K562 (cell line): ENCODE data around the gene KIN. TPM values are rescaled to one million over a fixed set of nuclear protein-coding genes. Genes with fewer than 3 reads are reported as not detected.

Source experiments
- ATAC-seq: fragments of 200-7000 bp; cut with Tn5 transposase; 3 replicates; pipeline ENCODE4 v1.9.1; 2020; ENCODE audit warnings: moderate library complexity
- BruUV-seq: library from RNA; stranded (reverse); fragments of 400-500 nt; replicated peaks from 2 replicates; lab custom pipeline; 2021; lab: Mats Ljungman, UMichigan
- CTCF ChIA-PET: fragments of 300-600 bp; formaldehyde crosslinking; extraction: SDS; loops from one replicate; lab custom pipeline; 2021; ENCODE audit warnings: low intra/inter-chr PET ratio; lab: Yijun Ruan, JAX
- POLR2A ChIA-PET: fragments of 300-600, 350-650 bp; sonication (Branson Sonifier 250); formaldehyde crosslinking; extraction: SDS; loops from one replicate; lab custom pipeline; 2021; ENCODE audit warnings: antibody characterized with exemption, inconsistent platforms; lab: Yijun Ruan, JAX
- DNase-seq, 4 experiments: peaks; one replicate each; pipeline versions ENCODE4 v3.0.0 to v3.0.0-alpha.2; 2011 to 2018; ENCODE audit warnings: low spot score in 3 of 4, mixed read lengths in 3 of 4; ENCODE audit errors: extremely low read depth in 1 of 4
- FAIRE-seq: peaks from 2 replicates; lab custom pipeline; 2011; peaks lifted over from hg19 to GRCh38; lab: Jason Lieb, UNC
- H2AFZ ChIP-seq: 2 replicates; pipeline ENCODE4 v1.6.0; 2011; ENCODE audit warnings: low read depth, low read length, control low read depth, inconsistent platforms
- H3K27ac ChIP-seq: fragments of 200-600 bp; 3 replicates; pipeline ENCODE4 v1.8.0; 2011; ENCODE audit warnings: low read depth, mild to moderate bottlenecking, control low read depth, inconsistent platforms, low read length, moderate library complexity, mixed read lengths; ENCODE audit errors: extremely low read depth
- H3K27me3 ChIP-seq, 2 experiments: fragments of 300-600 bp in 1 of 2; 2 replicates in 1 of 2; 3 replicates in 1 of 2; pipeline versions ENCODE4 v1.6.0 to v1.8.0; 2011; ENCODE audit warnings: inconsistent platforms in 2 of 2, low read length in 2 of 2, mild to moderate bottlenecking in 1 of 2, mixed read lengths in 1 of 2, moderate library complexity in 1 of 2; ENCODE audit not compliant: control insufficient read depth in 2 of 2, insufficient read depth in 2 of 2
- H3K36me3 ChIP-seq: fragments of 300-600 bp; 3 replicates; pipeline ENCODE4 v1.8.0; 2011; ENCODE audit warnings: mild to moderate bottlenecking, low read length, inconsistent platforms; ENCODE audit not compliant: control insufficient read depth, insufficient read depth
- H3K4me1 ChIP-seq, 2 experiments: fragments of 200-600 bp in 1 of 2; replicated peaks in 1 of 2; 2 replicates in 1 of 2; 3 replicates in 1 of 2; pipeline versions ENCODE4 v1.5.1 to v1.8.0; 2011; ENCODE audit warnings: inconsistent platforms in 2 of 2, low read length in 2 of 2, mild to moderate bottlenecking in 1 of 2, mixed read lengths in 1 of 2, moderate library complexity in 1 of 2; ENCODE audit not compliant: control insufficient read depth in 2 of 2, insufficient read depth in 2 of 2
- H3K4me2 ChIP-seq: 2 replicates; pipeline ENCODE4 v1.6.1; 2011; ENCODE audit warnings: low read length, control low read depth, inconsistent platforms, mixed read lengths; ENCODE audit not compliant: insufficient read depth
- H3K4me3 ChIP-seq: fragments of 200-600 bp; sonication (generic), shearing (Covaris generic); 2 replicates; pipeline ENCODE4 v1.5.1; 2016; ENCODE audit warnings: control low read depth, inconsistent platforms
- H3K79me2 ChIP-seq: fragments of 200-600 bp; 3 replicates; pipeline ENCODE4 v1.8.0; 2011; ENCODE audit warnings: low read length, inconsistent platforms; ENCODE audit not compliant: control insufficient read depth, insufficient read depth
- H3K9ac ChIP-seq, 2 experiments: 2 replicates each; pipeline versions ENCODE4 v1.6.0 to v1.6.1; 2011; ENCODE audit warnings: low read depth in 2 of 2, low read length in 2 of 2, control low read depth in 1 of 2, inconsistent platforms in 1 of 2, mild to moderate bottlenecking in 1 of 2, mixed read lengths in 1 of 2; ENCODE audit not compliant: insufficient read depth in 1 of 2
- H3K9me1 ChIP-seq: one replicate; pipeline ENCODE4 v1.6.0; 2011; ENCODE audit warnings: inconsistent platforms, mild to moderate bottlenecking, low read length, moderate library complexity; ENCODE audit not compliant: control insufficient read depth, insufficient read depth
- H3K9me3 ChIP-seq: replicated peaks from 2 replicates; pipeline ENCODE4 v1.5.1; 2011; ENCODE audit warnings: low read depth, low read length, inconsistent platforms; ENCODE audit not compliant: control insufficient read depth, insufficient read depth
- H4K20me1 ChIP-seq: replicated peaks from 2 replicates; pipeline ENCODE4 v1.6.1; 2011; ENCODE audit warnings: low read length, inconsistent platforms, mixed read lengths; ENCODE audit not compliant: control insufficient read depth, insufficient read depth
- ZFPM2 ChIP-seq: fragments of 250-450 bp; sonication (Bioruptor Pico); IDR thresholded peaks from 2 replicates; pipeline ENCODE4 v1.5.1; 2022; ENCODE audit warnings: mild to moderate bottlenecking
- WGBS: fragments of 100-300 bp; shearing (Covaris generic); methylation state at CpG from one replicate; pipeline ENCODE4 v1.1.6; 2016; ENCODE audit warnings: low coverage, mixed read lengths; ENCODE audit not compliant: insufficient coverage; ENCODE audit errors: missing lambda C conversion rate; 5-methylcytosine and 5-hydroxymethylcytosine counted together
- in situ Hi-C: fragments of 300-500 bp; cut with MboI; formaldehyde crosslinking; loops from 4 replicates; pipeline ENCODE4 v1.15.0; 2018; ENCODE audit warnings: inconsistent platforms, mixed read lengths
- intact Hi-C: fragments of 100-400 bp; cut with micrococcal nuclease; formaldehyde crosslinking; loops from 2 replicates; pipeline ENCODE4 v1.14.2; 2022
- polyA plus RNA-seq, 8 experiments: library from polyadenylated mRNA; depleted of rRNA in 4 of 8; stranded (reverse) in 5 of 8; unstranded in 3 of 8; fragments of >200 nt; fragmentation: Nextera tagmentation in 2 of 8; fragmentation: Illumina TruSeq in 1 of 8; extraction: Ambion mirVana in 2 of 8; extraction: Trizol in 1 of 8; gene quantifications; 2 replicates each; pipeline versions ENCODE4 v1.2.1 to v1.2.3, GENCODE V29; 2011 to 2014; ENCODE audit warnings: inconsistent platforms in 1 of 8, missing spikeins in 1 of 8
- total RNA-seq, 7 experiments: library from RNA; depleted of rRNA in 6 of 7; stranded (reverse); fragments of >200 nt in 6 of 7; fragmentation: Illumina TruSeq in 2 of 7; extraction: Trizol in 2 of 7; gene quantifications; 2 replicates each; pipeline versions ENCODE4 v1.2.1 to v1.2.3, GENCODE V29; 2011 to 2021; ENCODE audit warnings: low replicate concordance in 1 of 7
- TF ChIP-seq, protein P1 (sequence below): fragments of 250-450 bp; sonication (Bioruptor Pico); IDR thresholded peaks from 2 replicates; pipeline ENCODE4 v1.8.0; 2022; ENCODE audit warnings: inconsistent platforms
- TF ChIP-seq, protein P2 (sequence below), 2 experiments: fragments of 450-650 bp; conservative IDR thresholded peaks; 2 replicates each; pipeline ENCODE4 v1.6.1; 2017; ENCODE audit warnings: mild to moderate bottlenecking in 2 of 2, moderate library complexity in 2 of 2
- TF ChIP-seq, protein P3 (sequence below), 3 experiments: IDR thresholded peaks in 2 of 3; conservative IDR thresholded peaks in 1 of 3; 2 replicates each; pipeline ENCODE4 v1.5.1; 2011 to 2012; ENCODE audit warnings: low read length in 3 of 3, mild to moderate bottlenecking in 3 of 3, control low read depth in 2 of 3, improper control_type of control experiment in 1 of 3, inconsistent platforms in 1 of 3, low read depth in 1 of 3, mixed read lengths in 1 of 3, moderate library complexity in 1 of 3; ENCODE audit not compliant: insufficient read depth in 2 of 3

The KIN gene
- total and polyA plus RNA-seq, 9 of the 15 experiments (the other 6 are each of a cell fraction or from before 2014, with no cell fraction given), result 11.7 to 35.6 (median 16.0) TPM

DNA sequence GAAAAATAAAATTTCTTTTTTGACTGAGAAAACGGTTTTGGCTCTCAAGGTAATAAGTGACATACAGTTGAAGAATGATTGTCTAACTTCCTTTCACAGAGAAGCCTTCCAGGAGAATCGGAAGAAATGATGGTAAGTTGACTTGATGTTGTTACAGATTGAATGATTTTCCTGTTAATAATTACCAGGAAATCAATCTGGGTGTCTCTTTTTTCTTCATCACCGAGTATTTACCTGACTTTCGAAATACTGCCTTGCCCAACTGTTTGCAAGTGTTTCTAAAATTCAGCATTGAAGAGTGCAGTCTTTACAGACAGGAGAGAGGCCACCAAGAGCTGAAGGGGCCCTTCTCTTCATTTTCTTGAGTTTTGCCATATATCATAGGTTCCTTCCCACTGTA lies 80.7 kb downstream of the KIN start:
- in situ Hi-C loops, result no loop called here
- no peak for ATAC-seq
- Histone ChIP-seq H3K9me3 (no peaks in the 10 kb centered on the region), H3K27ac (no peak overlapping the region), H3K36me3 (no peaks in the 10 kb centered on the region)
- no peak for TF ChIP-seq ZFPM2 (CRISPR knock-in tag)
- TF ChIP-seq, protein P1, sequence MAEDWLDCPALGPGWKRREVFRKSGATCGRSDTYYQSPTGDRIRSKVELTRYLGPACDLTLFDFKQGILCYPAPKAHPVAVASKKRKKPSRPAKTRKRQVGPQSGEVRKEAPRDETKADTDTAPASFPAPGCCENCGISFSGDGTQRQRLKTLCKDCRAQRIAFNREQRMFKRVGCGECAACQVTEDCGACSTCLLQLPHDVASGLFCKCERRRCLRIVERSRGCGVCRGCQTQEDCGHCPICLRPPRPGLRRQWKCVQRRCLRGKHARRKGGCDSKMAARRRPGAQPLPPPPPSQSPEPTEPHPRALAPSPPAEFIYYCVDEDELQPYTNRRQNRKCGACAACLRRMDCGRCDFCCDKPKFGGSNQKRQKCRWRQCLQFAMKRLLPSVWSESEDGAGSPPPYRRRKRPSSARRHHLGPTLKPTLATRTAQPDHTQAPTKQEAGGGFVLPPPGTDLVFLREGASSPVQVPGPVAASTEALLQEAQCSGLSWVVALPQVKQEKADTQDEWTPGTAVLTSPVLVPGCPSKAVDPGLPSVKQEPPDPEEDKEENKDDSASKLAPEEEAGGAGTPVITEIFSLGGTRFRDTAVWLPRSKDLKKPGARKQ, result no peak
- TF ChIP-seq, protein P2, sequence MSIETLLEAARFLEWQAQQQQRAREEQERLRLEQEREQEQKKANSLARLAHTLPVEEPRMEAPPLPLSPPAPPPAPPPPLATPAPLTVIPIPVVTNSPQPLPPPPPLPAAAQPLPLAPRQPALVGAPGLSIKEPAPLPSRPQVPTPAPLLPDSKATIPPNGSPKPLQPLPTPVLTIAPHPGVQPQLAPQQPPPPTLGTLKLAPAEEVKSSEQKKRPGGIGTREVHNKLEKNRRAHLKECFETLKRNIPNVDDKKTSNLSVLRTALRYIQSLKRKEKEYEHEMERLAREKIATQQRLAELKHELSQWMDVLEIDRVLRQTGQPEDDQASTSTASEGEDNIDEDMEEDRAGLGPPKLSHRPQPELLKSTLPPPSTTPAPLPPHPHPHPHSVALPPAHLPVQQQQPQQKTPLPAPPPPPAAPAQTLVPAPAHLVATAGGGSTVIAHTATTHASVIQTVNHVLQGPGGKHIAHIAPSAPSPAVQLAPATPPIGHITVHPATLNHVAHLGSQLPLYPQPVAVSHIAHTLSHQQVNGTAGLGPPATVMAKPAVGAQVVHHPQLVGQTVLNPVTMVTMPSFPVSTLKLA (conservative IDR thresholded peaks at IDR 0.05), result no peak
- TF ChIP-seq, protein P3, sequence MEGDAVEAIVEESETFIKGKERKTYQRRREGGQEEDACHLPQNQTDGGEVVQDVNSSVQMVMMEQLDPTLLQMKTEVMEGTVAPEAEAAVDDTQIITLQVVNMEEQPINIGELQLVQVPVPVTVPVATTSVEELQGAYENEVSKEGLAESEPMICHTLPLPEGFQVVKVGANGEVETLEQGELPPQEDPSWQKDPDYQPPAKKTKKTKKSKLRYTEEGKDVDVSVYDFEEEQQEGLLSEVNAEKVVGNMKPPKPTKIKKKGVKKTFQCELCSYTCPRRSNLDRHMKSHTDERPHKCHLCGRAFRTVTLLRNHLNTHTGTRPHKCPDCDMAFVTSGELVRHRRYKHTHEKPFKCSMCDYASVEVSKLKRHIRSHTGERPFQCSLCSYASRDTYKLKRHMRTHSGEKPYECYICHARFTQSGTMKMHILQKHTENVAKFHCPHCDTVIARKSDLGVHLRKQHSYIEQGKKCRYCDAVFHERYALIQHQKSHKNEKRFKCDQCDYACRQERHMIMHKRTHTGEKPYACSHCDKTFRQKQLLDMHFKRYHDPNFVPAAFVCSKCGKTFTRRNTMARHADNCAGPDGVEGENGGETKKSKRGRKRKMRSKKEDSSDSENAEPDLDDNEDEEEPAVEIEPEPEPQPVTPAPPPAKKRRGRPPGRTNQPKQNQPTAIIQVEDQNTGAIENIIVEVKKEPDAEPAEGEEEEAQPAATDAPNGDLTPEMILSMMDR (IDR thresholded peaks at IDR 0.05 in 2 of 3, conservative IDR thresholded peaks at IDR 0.05 in 1 of 3; ENCODE audit: insufficient read depth in 2 of 3, low read depth in 1 of 3, low read length in 3 of 3), result no peak
- TF ChIP-seq, all 486 proteins: peak for 0
- BruUV-seq, result no TSS peak
- H3K4me1 ChIP-seq, result no peaks in the 10 kb centered on the region
- ChIA-PET POLR2A (no interaction called here), CTCF (no interaction called here)
- DNase-seq (no peak), FAIRE-seq (no peak)
- H3K9ac ChIP-seq, result no peak overlapping the region
- 0% methylated on average over 4 of the region's 4 CpGs for WGBS
- no peak overlapping the region for H3K4me3 ChIP-seq
- peaks cover 15 to 21% of the 10 kb centered on the region in 2 experiments; a peak in 4 of 5 replicates for H3K27me3 ChIP-seq
- intact Hi-C loops, result no loop called here
- no peaks in the 10 kb centered on the region for H3K9me1 ChIP-seq
- no peaks in the 10 kb centered on the region for H4K20me1 ChIP-seq
- H3K4me2 ChIP-seq, result no peak overlapping the region
- H3K79me2 ChIP-seq, result no peaks in the 10 kb centered on the region
- no peak overlapping the region for H2AFZ ChIP-seq
